Breast epithelium (tissue), 4 donors: ENCODE measurements around the gene SSTR5. TPM values are rescaled to one million over a fixed set of nuclear protein-coding genes. Genes with fewer than 3 reads are reported as not detected.
"Not testable (repeated sequence)": the region's sequence is repeated elsewhere in the genome, so short reads cannot be mapped to it uniquely, and the experiment has no call there.

ENCODE experiments used
- DNase-seq, 2 donors: peaks; one replicate each; pipeline ENCODE4 v3.0.0-alpha.2; 2019; ENCODE audit warnings: low spot score in 2 of 2
- H3K27ac ChIP-seq, 2 donors: fragments of 200-600 bp; sonication (generic) in 1 of 2; one replicate each; pipeline ENCODE4 v1.5.1; 2016 to 2019; ENCODE audit warnings: mild to moderate bottlenecking in 1 of 2
- H3K27me3 ChIP-seq, 2 donors: fragments of 200-600 bp; sonication (generic) in 1 of 2; one replicate each; pipeline versions ENCODE4 v1.5.1 to v1.6.0; 2017 to 2019; ENCODE audit warnings: control low read depth in 1 of 2, mild to moderate bottlenecking in 1 of 2
- H3K36me3 ChIP-seq: fragments of 200-600 bp; one replicate; pipeline ENCODE4 v1.5.1; 2019
- H3K4me1 ChIP-seq, 2 donors: fragments of 200-600 bp; sonication (generic); one replicate each; pipeline ENCODE4 v1.5.1; 2016 to 2019; ENCODE audit warnings: control low read depth in 1 of 2
- H3K4me3 ChIP-seq, 3 donors: fragments of 200-600 bp; sonication (generic); 1 replicate in 2 of 3; 2 replicates in 1 of 3; pipeline ENCODE4 v1.5.1; 2016 to 2019; ENCODE audit warnings: mild to moderate bottlenecking in 3 of 3, moderate library complexity in 2 of 3
- H3K9me3 ChIP-seq, 2 donors: fragments of 200-600 bp; sonication (generic) in 1 of 2; one replicate each; pipeline ENCODE4 v1.5.1; 2016 to 2019; ENCODE audit warnings: control low read depth in 1 of 2
- POLR2A ChIP-seq: fragments of 450-650 bp; IDR thresholded peaks from one replicate; pipeline ENCODE4 v1.6.1; 2016; ENCODE audit warnings: antibody characterized with exemption, mild to moderate bottlenecking, moderate library complexity
- POLR2AphosphoS5 ChIP-seq, 3 donors: sonication (generic); formaldehyde crosslinking; IDR thresholded peaks; one replicate each; pipeline ENCODE4 v1.6.1; 2017; ENCODE audit warnings: antibody characterized with exemption in 3 of 3
- intact Hi-C: fragments of 100-400 bp; cut with DNase I; formaldehyde crosslinking; loops from one replicate; pipeline ENCODE4 v1.15.1; 2023; ENCODE audit warnings: low total_unique reads
- total RNA-seq, 3 donors: library from RNA; depleted of rRNA; stranded (reverse); fragments of >200 nt; gene quantifications; one replicate each; pipeline ENCODE4 v1.1.0, GENCODE V29; 2016
- TF ChIP-seq, protein P1 (sequence below), 3 donors: fragments of 450-650 bp; IDR thresholded peaks; one replicate each; pipeline ENCODE4 v1.5.1; 2016 to 2017; ENCODE audit warnings: antibody characterized with exemption in 3 of 3, mild to moderate bottlenecking in 3 of 3, moderate library complexity in 3 of 3

The SSTR5 gene
- total RNA-seq, 3 donors from 2014 or later, result not detected

DNA sequence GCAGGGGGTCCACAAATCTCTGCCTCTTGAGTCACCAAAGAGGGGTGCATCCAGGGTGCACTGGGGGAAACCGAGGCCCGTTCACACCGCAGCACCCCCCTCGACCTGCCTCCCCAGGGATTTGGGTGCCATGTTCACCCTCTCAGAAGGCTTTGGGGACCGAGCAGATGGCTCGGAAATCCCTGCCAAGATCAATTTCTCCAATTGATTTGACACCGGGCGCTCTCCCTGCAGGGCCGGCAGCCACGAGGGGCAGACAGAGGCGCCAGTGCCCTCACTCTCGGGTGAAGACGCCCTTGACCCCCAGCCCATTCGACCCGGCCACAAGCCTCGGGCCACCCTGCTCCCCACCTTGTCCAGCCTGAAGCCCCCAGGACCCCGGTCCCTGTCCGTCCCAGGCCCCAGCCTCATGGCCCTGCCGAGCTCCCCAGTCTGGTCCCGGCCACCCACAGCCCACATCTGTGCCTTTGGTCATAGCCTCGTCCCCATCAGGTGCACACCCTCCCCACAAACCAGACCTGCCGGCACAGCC, 9.3 kb downstream of the SSTR5 start:
- Histone ChIP-seq H3K4me1 (no peaks in the 10 kb centered on the region), H3K36me3 (no peaks in the 10 kb centered on the region), H3K27ac (no peak overlapping the region), H3K27me3 (peaks cover 5 to 97% of the 10 kb centered on the region in 2 donors), H3K4me3 (no peak overlapping the region), H3K9me3 (peaks cover 19 to 28% of the 10 kb centered on the region in 2 donors)
- intact Hi-C loops, result no loop called here
- TF ChIP-seq POLR2AphosphoS5 (IDR thresholded peaks at IDR 0.05) (no peak), POLR2A (no peak)
- TF ChIP-seq, protein P1, sequence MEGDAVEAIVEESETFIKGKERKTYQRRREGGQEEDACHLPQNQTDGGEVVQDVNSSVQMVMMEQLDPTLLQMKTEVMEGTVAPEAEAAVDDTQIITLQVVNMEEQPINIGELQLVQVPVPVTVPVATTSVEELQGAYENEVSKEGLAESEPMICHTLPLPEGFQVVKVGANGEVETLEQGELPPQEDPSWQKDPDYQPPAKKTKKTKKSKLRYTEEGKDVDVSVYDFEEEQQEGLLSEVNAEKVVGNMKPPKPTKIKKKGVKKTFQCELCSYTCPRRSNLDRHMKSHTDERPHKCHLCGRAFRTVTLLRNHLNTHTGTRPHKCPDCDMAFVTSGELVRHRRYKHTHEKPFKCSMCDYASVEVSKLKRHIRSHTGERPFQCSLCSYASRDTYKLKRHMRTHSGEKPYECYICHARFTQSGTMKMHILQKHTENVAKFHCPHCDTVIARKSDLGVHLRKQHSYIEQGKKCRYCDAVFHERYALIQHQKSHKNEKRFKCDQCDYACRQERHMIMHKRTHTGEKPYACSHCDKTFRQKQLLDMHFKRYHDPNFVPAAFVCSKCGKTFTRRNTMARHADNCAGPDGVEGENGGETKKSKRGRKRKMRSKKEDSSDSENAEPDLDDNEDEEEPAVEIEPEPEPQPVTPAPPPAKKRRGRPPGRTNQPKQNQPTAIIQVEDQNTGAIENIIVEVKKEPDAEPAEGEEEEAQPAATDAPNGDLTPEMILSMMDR (IDR thresholded peaks at IDR 0.05), result no peak
- DNase-seq, result no peak

DNA sequence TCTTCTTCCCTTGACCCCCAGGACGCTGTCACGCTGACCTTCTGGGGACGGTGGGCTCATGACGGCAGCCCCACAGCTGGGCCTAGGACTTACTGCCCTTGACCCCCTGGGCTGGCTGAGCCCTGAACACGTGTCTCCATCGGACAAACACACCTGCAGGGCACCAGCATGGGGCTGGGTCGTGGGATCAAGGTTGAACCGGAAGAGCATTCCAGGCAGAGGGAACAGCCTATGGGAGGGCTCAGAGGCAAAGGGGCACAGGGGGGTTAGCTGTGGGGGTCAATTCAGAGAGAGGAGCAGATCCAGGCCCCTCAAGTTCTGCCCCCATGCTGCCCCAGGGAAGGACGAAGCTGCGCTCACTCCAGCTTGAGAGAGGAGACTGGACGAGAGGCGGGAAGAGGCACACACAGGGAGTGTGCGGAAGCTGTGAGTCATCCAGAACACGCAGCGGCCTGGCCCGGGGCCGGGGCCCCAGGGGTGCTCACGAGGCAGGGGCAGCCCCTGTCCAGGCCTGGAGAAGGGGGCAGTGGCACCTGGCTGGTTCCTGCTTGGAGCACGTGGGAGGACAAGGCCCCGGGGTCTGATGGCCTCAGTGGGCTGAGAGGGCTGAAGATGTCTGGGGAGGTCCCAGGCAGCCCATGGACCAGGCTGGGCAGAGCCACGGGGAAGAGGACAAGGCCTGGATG, 9.9 kb downstream of the SSTR5 start:
- DNase-seq, result no peak
- Histone ChIP-seq H3K9me3 (peaks cover 19 to 28% of the 10 kb centered on the region in 2 donors), H3K4me1 (no peaks in the 10 kb centered on the region), H3K27ac (no peak overlapping the region), H3K27me3 (peaks cover 3 to 98% of the 10 kb centered on the region in 2 donors), H3K4me3 (no peak overlapping the region), H3K36me3 (no peaks in the 10 kb centered on the region)
- TF ChIP-seq, protein P1 (IDR thresholded peaks at IDR 0.05), result no peak
- TF ChIP-seq POLR2AphosphoS5 (IDR thresholded peaks at IDR 0.05) (no peak), POLR2A (no peak)
- intact Hi-C loops, result no loop called here

DNA sequence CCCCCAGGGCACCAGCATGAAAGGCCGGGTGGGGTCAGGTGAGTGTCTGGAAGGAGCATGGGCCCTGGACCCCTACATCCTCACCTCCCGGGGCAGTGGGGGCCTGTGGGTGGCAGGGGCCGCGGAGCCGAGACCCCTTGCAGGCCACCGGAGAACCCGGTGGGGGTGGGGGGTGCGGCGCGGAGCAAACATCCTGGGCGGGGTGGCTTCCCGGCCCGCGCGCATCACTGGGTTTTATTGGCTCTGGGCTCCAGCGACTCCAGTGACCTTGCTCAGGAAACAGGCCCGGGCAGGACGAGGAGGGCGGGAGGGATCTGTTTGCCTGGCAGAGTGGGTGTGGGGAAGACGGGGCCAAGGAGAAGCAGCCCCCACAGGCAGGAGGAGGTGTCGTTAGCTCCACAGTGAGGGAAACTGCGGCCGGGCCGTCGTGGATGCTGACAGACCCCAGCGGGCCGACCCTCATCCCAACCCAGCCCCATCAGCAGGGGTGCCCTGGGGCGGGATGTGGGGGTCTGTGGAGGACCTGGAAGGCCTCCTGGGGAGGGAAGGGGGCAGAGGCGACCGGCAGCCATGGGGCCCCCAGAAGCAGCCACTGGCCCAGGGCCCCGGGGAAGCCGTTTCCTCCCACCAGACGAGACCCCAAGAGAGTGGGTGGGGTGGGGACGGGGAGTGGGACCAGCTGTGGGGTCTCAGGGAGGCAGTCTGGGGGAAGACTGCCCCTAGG, 10.6 kb downstream of the SSTR5 start:
- intact Hi-C loops, result no loop called here
- no peak overlapping the region for H3K27ac ChIP-seq

GRCh38 chr16:1084971-1085370, 12.4 kb downstream of the SSTR5 start:
- Histone ChIP-seq H3K4me3 (peak overlapping the region in 1 of 3 donors; percentile 20), H3K36me3 (no peaks in the 10 kb centered on the region), H3K4me1 (peaks cover 0 to 7% of the 10 kb centered on the region in 2 donors), H3K27ac (no peak overlapping the region), H3K27me3 (peaks cover 12 to 98% of the 10 kb centered on the region in 2 donors), H3K9me3 (peaks cover 19 to 28% of the 10 kb centered on the region in 2 donors)
- intact Hi-C loops, result no loop called here
- TF ChIP-seq POLR2A (no peak), POLR2AphosphoS5 (IDR thresholded peaks at IDR 0.05) (no peak)
- TF ChIP-seq, protein P1 (IDR thresholded peaks at IDR 0.05), result no peak
- no peak for DNase-seq

More for the DNA sequence above, 10.6 kb downstream of the SSTR5 start:
- Histone ChIP-seq H3K4me3 (no peak overlapping the region), H3K27me3 (peaks cover 3 to 98% of the 10 kb centered on the region in 2 donors), H3K4me1 (no peaks in the 10 kb centered on the region), H3K36me3 (no peaks in the 10 kb centered on the region), H3K9me3 (peaks cover 19 to 28% of the 10 kb centered on the region in 2 donors)
- TF ChIP-seq POLR2AphosphoS5 (IDR thresholded peaks at IDR 0.05) (no peak), POLR2A (no peak)
- TF ChIP-seq, protein P1 (IDR thresholded peaks at IDR 0.05), result no peak
- DNase-seq, result no peak

DNA sequence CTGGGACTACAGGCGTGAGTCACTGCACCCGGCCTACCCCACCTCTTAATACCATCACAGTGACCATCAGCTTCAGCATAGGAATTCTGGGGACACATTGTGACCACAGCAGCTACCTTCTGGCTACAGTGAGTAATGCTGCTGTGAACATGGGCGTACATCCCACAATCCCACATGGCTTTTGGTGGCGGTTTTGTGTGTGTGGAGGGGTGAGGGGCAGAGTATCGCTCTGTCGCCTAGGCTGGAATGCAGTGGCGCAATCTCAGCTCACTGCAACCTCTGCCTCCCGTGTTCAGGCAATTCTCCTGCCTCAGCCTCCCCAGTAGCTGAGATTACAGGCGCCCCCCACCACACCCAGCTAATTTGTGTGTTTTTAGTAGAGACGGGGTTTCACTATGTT, 13.9 kb downstream of the SSTR5 start:
- H3K27ac ChIP-seq, DNase-seq, H3K4me3 ChIP-seq, H3K4me1 ChIP-seq, H3K36me3 ChIP-seq, intact Hi-C loops: not testable (repeated sequence)
- H3K27me3 ChIP-seq, result peaks cover 11 to 98% of the 10 kb centered on the region in 2 donors
- peaks cover 19 to 28% of the 10 kb centered on the region in 2 donors for H3K9me3 ChIP-seq
